IPS-20b (cell line): ENCODE measurements around the gene CENPV.
"Not testable (repeated sequence)": the region's sequence is repeated elsewhere in the genome, so short reads cannot be mapped to it uniquely, and the experiment has no call there.

Source experiments
- H3K27ac ChIP-seq: one replicate; pipeline ENCODE4 v1.5.1; 2013; ENCODE audit warnings: low read length
- H3K27me3 ChIP-seq: 2 replicates; pipeline ENCODE4 v1.6.1; 2013; ENCODE audit warnings: mild to moderate bottlenecking, low read length, inconsistent platforms; ENCODE audit not compliant: insufficient read depth
- H3K36me3 ChIP-seq: 2 replicates; pipeline ENCODE4 v1.6.1; 2013; ENCODE audit warnings: low read depth, mild to moderate bottlenecking, inconsistent platforms, low read length, moderate library complexity; ENCODE audit not compliant: insufficient read depth
- H3K4me1 ChIP-seq: 2 replicates; pipeline ENCODE4 v1.6.1; 2013; ENCODE audit warnings: mild to moderate bottlenecking, control low read depth, inconsistent platforms, low read length, moderate library complexity; ENCODE audit not compliant: insufficient read depth
- H3K4me3 ChIP-seq: 2 replicates; pipeline ENCODE4 v1.5.1; 2013; ENCODE audit warnings: mild to moderate bottlenecking, low read length, inconsistent platforms
- H3K9ac ChIP-seq: 2 replicates; pipeline ENCODE4 v1.6.1; 2013; ENCODE audit warnings: low read depth, mild to moderate bottlenecking, inconsistent platforms, low read length, moderate library complexity
- H3K9me3 ChIP-seq: 2 replicates; pipeline ENCODE4 v1.6.1; 2013; ENCODE audit warnings: mild to moderate bottlenecking, low read depth, low read length, inconsistent platforms; ENCODE audit not compliant: insufficient read depth

CENPV gene

GRCh38 chr17:16329519-16330271, 23.6 kb downstream of the CENPV start:
- no peak overlapping the region for H3K27ac ChIP-seq
- H3K9me3 ChIP-seq, result no peaks in the 10 kb centered on the region
- no peaks in the 10 kb centered on the region for H3K4me1 ChIP-seq
- no peaks in the 10 kb centered on the region for H3K27me3 ChIP-seq
- H3K4me3 ChIP-seq, result no peak overlapping the region
- no peak overlapping the region for H3K9ac ChIP-seq
- H3K36me3 ChIP-seq, result peaks cover 15% of the 10 kb centered on the region; the same call in 1 of the 2 replicates

- Histone ChIP-seq H3K4me1 (no peaks in the 10 kb centered on the region), H3K36me3 (peaks cover 15% of the 10 kb centered on the region; the same call in 1 of the 2 replicates), H3K9me3 (no peaks in the 10 kb centered on the region), H3K27me3 (no peaks in the 10 kb centered on the region), H3K27ac (no peak overlapping the region), H3K4me3 (no peak overlapping the region), H3K9ac (no peak overlapping the region)
Measured at GRCh38 chr17:16328997-16329396, 24.3 kb downstream of the CENPV start.

DNA sequence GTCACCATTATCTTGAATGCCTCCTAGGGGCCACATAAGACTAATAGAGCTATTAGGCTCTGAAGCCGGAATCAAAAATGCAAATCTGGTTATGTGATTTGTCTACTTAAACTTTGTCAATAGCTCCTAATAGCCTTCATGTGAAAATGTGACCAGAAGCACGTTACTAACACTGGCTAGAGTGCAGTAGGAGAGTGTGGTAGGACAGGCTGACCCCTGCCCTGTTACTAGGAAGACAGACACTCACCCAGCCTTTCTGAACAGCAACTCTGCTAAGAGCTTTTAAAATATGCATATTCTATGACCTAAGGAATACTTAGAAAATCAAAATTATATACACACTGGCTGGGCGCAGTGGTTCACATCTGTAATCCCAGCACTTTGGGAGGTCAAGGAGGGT, 26.3 kb downstream of the CENPV start:
- Histone ChIP-seq H3K9ac (no peak overlapping the region), H3K4me1 (no peaks in the 10 kb centered on the region), H3K9me3 (no peaks in the 10 kb centered on the region), H3K36me3 (peaks cover 15% of the 10 kb centered on the region; the same call in 1 of the 2 replicates), H3K4me3 (no peak overlapping the region), H3K27ac (no peak overlapping the region), H3K27me3 (no peaks in the 10 kb centered on the region)

DNA sequence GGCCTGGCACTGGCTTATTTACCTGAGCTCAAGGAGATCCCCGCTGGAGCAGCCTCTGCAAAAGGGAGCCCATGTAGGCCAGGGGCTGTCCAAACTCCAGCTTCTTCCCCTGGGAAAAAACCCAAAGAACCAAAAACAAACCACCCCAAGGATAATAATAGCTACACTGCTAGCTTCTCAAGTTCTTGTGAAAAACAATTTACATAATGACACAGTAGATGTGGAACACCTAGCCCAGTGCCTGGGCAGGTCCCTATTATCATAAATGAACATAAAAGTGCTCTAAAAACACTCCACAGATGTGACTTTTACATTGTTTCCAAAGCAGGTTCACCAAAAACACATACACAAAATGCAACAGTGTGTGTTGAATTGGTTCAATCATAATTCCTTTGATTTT, 27.3 kb downstream of the CENPV start:
- H3K36me3 ChIP-seq, result peaks cover 15% of the 10 kb centered on the region; the same call in 1 of the 2 replicates
- H3K27me3 ChIP-seq, result no peaks in the 10 kb centered on the region
- no peaks in the 10 kb centered on the region for H3K4me1 ChIP-seq
- no peak overlapping the region for H3K9ac ChIP-seq
- H3K27ac ChIP-seq, result no peak overlapping the region
- no peak overlapping the region for H3K4me3 ChIP-seq
- no peaks in the 10 kb centered on the region for H3K9me3 ChIP-seq

- Histone ChIP-seq H3K36me3 (peaks cover 15% of the 10 kb centered on the region; the same call in 1 of the 2 replicates), H3K9me3 (no peaks in the 10 kb centered on the region), H3K9ac (no peak overlapping the region), H3K27me3 (no peaks in the 10 kb centered on the region), H3K27ac (no peak overlapping the region), H3K4me3 (no peak overlapping the region), H3K4me1 (no peaks in the 10 kb centered on the region)
Measured at GRCh38 chr17:16322636-16323035, 30.6 kb downstream of the CENPV start.

DNA sequence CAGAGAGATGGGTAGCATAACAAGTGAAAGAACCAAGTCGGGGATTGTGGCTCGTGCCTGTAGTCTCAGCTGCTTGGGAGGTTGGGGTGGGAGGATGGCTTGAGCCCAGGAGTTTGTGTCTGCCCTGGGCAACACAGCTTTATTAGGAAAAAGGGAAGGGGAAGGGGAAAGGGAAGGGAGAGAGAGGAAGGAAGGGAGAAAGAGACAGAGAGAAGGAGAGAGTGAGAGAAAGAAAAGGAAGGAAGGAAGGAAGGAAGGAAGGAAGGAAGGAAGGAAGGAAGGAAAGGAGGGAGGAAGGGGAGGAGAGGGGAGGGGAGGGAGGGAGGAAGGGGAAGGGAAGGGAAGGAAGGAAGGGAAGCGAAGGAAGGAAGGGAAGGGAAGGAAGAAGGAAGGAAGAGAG, 33.3 kb downstream of the CENPV start:
- Histone ChIP-seq H3K9ac (no peak overlapping the region), H3K27ac (no peak overlapping the region), H3K27me3 (no peaks in the 10 kb centered on the region), H3K4me3 (no peak overlapping the region), H3K36me3 (no peaks in the 10 kb centered on the region), H3K4me1 (no peaks in the 10 kb centered on the region), H3K9me3 (no peaks in the 10 kb centered on the region)

- Histone ChIP-seq H3K4me1 (no peaks in the 10 kb centered on the region), H3K27me3 (no peaks in the 10 kb centered on the region), H3K9me3 (no peaks in the 10 kb centered on the region), H3K9ac (no peak overlapping the region), H3K4me3 (no peak overlapping the region), H3K27ac (no peak overlapping the region), H3K36me3 (no peaks in the 10 kb centered on the region)
Measured at GRCh38 chr17:16314859-16315258, 38.4 kb downstream of the CENPV start.

DNA sequence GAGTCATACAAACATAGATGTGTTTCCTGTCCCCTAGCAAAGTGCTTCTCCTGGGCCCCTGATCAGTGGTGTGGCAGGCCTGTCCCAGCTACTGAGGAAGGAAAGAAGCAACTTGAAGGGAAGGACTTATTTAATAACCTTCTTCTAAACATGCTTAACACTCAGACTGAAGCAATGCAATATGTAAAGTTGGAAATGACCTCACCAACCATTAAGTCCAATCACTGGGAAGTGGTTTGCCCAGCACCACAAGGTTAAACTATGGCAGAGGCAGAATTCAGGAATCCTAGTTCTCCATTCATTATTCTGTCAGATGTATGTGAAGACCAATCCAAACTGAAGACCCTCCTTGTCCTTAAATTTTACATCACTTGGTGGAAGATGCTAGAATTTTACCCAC, 39.1 kb downstream of the CENPV start:
- Histone ChIP-seq H3K27ac (no peak overlapping the region), H3K4me1 (no peaks in the 10 kb centered on the region), H3K27me3 (no peaks in the 10 kb centered on the region), H3K4me3 (no peak overlapping the region), H3K9me3 (no peaks in the 10 kb centered on the region), H3K9ac (no peak overlapping the region), H3K36me3 (no peaks in the 10 kb centered on the region)

- Histone ChIP-seq H3K27me3 (no peaks in the 10 kb centered on the region), H3K9ac (no peak overlapping the region), H3K27ac (no peak overlapping the region), H3K4me1 (no peaks in the 10 kb centered on the region), H3K36me3 (no peaks in the 10 kb centered on the region), H3K4me3 (no peak overlapping the region), H3K9me3 (no peaks in the 10 kb centered on the region)
Measured at GRCh38 chr17:16313139-16314090, 39.9 kb downstream of the CENPV start.

GRCh38 chr17:16312061-16312460, 41.2 kb downstream of the CENPV start:
- not testable (repeated sequence) for H3K27me3 ChIP-seq, H3K9ac ChIP-seq, H3K4me3 ChIP-seq, H3K36me3 ChIP-seq, H3K27ac ChIP-seq, H3K4me1 ChIP-seq, H3K9me3 ChIP-seq

DNA sequence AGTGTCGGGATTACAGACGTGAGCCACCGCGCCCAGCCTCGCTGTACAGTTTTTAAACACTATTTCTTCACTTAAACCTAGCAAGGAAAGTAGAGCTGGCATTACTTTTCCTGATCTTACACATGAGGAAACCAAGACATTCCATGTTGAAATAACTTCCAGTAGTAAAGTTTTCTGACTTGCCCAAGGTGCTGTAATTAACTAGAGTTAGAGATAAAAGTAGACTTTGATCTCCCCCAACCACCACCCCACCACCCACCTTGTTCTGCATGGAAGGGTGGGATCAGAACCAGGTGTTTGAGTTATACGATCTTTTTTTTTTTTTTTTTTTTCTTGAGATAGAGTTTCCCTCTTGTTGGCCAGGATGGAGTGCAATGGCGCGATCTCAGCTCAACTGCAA, 47.1 kb downstream of the CENPV start:
- no peaks in the 10 kb centered on the region for H3K9me3 ChIP-seq
- H3K4me3 ChIP-seq, result no peak overlapping the region
- H3K36me3 ChIP-seq, result no peaks in the 10 kb centered on the region
- no peak overlapping the region for H3K27ac ChIP-seq
- H3K4me1 ChIP-seq, result no peaks in the 10 kb centered on the region
- H3K27me3 ChIP-seq, result no peaks in the 10 kb centered on the region
- H3K9ac ChIP-seq, result no peak overlapping the region

- Histone ChIP-seq H3K27ac (no peak overlapping the region), H3K4me3 (no peak overlapping the region), H3K9me3 (no peaks in the 10 kb centered on the region), H3K4me1 (no peaks in the 10 kb centered on the region), H3K9ac (no peak overlapping the region), H3K27me3 (no peaks in the 10 kb centered on the region), H3K36me3 (no peaks in the 10 kb centered on the region)
Measured at GRCh38 chr17:16304830-16305229, 48.4 kb downstream of the CENPV start.
